ENCODE data around the gene GPR15.
A peak's percentile ranks its signal among the peaks of the same experiment; 100 is the strongest.

The GPR15 gene

DNA sequence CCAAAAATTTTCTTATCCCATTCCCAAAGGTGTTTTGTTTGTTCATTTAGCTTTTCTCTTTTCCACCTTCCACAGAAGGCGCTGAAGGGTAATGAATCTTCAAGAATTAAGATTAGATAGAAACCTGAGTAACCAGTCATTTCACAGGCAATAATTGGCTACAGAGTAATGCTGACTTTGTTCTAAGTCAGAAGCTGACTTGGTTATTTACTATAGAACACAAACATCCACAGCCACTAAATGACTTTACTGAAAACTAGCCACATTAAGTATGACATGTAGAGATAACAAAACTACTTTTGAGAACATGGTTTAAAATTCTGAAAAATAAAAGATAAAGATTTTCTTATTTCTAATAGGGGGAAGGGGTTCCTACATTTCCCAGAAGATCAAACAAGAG lies 16.8 kb upstream of the GPR15 start:
- TF ChIP-seq MYC (IDR thresholded peaks at IDR 0.05; ENCODE audit: low read depth, low read length) (no peak), POLR2A (IDR thresholded peaks at IDR 0.05; ENCODE audit: extremely low read depth, insufficient read length) (no peak)
- TF ChIP-seq, protein P1, sequence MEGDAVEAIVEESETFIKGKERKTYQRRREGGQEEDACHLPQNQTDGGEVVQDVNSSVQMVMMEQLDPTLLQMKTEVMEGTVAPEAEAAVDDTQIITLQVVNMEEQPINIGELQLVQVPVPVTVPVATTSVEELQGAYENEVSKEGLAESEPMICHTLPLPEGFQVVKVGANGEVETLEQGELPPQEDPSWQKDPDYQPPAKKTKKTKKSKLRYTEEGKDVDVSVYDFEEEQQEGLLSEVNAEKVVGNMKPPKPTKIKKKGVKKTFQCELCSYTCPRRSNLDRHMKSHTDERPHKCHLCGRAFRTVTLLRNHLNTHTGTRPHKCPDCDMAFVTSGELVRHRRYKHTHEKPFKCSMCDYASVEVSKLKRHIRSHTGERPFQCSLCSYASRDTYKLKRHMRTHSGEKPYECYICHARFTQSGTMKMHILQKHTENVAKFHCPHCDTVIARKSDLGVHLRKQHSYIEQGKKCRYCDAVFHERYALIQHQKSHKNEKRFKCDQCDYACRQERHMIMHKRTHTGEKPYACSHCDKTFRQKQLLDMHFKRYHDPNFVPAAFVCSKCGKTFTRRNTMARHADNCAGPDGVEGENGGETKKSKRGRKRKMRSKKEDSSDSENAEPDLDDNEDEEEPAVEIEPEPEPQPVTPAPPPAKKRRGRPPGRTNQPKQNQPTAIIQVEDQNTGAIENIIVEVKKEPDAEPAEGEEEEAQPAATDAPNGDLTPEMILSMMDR (IDR thresholded peaks at IDR 0.05; ENCODE audit: low read depth, low read length), result no peak
- TF ChIP-seq, protein P2, sequence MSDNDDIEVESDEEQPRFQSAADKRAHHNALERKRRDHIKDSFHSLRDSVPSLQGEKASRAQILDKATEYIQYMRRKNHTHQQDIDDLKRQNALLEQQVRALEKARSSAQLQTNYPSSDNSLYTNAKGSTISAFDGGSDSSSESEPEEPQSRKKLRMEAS (IDR thresholded peaks at IDR 0.05; ENCODE audit: low read depth, low read length), result no peak
- no peak for DNase-seq (ENCODE audit: low read depth)
- no peak overlapping the region for H3K4me3 ChIP-seq (ENCODE audit: low read depth, low read length)

DNA sequence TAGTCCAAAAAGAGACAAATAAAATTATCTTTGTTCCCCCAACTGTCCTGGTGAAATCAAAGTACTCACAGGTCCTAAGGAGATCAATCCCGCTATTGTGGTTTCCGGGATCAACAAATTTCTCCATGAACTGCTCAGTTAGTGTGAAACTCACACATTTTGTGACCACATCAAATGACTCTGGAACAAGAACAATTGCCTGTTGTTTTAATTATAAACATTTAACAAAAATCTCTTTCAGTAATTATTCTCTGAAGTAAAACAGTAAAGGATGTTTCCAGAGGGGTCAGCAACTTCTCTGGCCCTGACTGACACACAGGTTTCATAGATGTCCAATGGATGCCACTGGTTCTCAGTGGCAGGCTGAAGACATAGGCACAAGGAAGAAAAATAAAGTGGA lies 13.0 kb upstream of the GPR15 start:
- TF ChIP-seq POLR2A (IDR thresholded peaks at IDR 0.05; ENCODE audit: extremely low read depth, insufficient read length), result no peak
- TF ChIP-seq, protein P1 (IDR thresholded peaks at IDR 0.05; ENCODE audit: low read depth, low read length), result no peak
- TF ChIP-seq, protein P2 (IDR thresholded peaks at IDR 0.05; ENCODE audit: low read depth, low read length), result no peak
- TF ChIP-seq MYC (IDR thresholded peaks at IDR 0.05; ENCODE audit: low read depth, low read length), result no peak
- no peak overlapping the region for H3K4me3 ChIP-seq (ENCODE audit: low read depth, low read length)
- no peak for DNase-seq (ENCODE audit: low read depth)

DNA sequence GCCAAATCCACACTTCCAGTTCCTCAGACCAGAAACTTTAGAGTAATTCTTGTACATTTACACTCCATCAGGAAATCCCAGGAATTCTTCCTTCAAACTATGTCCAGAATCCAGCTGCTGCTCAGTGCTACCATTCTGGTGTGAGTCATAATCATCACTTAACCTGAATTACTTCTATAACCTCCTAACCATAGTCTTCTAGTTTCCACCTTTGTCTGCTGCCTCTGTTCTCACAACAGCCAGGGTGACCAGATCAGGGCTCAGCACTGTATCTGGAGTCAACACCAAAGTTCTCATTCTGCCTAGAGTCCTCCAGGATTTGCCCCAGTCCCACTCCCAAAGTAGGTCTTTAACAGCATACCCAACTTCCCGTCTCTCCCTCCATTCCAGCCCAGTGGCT lies 12.4 kb upstream of the GPR15 start:
- no peak overlapping the region for H3K4me3 ChIP-seq (ENCODE audit: low read depth, low read length)
- TF ChIP-seq POLR2A (IDR thresholded peaks at IDR 0.05; ENCODE audit: extremely low read depth, insufficient read length) (no peak), MYC (IDR thresholded peaks at IDR 0.05; ENCODE audit: low read depth, low read length) (no peak)
- TF ChIP-seq, protein P1 (IDR thresholded peaks at IDR 0.05; ENCODE audit: low read depth, low read length), result no peak
- DNase-seq (ENCODE audit: low read depth), result no peak

DNA sequence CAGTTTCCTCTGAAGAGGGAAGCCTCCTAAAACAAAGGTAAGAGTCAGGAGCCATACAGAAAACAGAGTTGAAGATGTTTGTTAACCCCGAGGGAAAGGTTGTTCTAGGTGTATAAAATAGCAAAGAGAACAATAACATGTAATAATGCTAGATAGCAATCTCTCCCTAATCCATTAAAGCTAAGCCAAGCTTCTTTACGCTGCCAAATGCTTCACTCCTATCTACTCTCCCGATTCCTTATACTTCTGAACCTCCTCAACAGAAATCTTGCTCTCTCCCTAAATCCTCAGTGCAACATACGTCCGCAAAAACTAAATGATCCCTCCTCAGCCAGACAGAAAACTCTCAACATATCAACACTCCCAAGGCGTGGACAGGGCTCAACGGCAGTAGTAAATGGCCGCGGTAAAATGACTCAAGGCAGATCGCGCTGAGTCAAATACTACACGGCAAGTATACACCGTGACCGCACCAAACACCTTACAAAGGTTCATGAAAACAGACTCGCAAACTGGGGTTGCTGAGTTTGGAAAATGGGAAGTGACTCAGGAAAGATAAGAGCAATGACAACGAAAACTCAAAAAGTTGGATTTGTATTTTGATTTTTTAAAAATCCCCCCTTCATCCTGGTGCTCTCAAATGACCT lies 9.8 kb upstream of the GPR15 start:
- no peak for TF ChIP-seq POLR2A (IDR thresholded peaks at IDR 0.05; ENCODE audit: extremely low read depth, insufficient read length)
- peak; percentile 13; the same call in 1 of the 2 replicates for TF ChIP-seq MYC (IDR thresholded peaks at IDR 0.05; ENCODE audit: low read depth, low read length)
- DNase-seq (ENCODE audit: low read depth), result peak; percentile 60
- peak overlapping the region; percentile 96 for H3K4me3 ChIP-seq (ENCODE audit: low read depth, low read length)

DNA sequence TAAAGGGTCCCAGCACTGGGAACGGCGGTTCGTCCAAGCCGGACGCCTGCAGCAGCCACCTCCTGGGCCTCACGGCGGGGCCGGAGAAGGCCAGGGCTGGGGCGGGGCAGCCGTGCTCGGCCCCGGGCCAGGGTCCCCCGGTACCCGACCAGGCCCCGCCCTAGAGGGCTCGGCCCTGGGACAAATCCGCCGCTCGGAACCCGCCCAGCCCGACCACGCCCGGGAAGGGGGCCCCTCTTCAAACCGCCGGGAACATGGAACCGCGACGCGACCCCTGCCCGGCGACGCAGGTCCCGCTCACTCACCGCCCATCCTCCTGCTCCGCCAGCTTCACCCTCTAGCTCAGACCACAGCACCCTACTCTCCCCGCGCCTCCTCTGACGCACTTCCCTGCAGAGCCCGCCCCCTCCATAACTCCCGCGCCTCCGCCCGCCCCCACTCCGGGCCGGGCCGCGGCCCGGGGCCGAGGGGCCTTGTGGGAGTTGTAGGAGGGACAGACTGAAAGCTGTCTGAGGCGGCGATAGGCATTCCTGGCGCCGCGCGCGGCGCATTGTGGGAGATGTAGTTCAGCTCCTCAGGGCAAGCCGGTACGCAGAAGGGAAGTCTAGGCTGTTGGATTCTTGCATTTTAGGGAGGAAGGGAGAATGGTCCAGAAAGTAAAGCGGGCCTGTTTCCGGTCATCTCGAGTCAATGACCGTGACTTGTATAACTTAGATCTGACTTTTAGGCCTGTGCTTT lies 9.1 kb upstream of the GPR15 start, which contains the start of gene CLDND1:
Gene CLDND1 (minus strand): TSS at position 359 of the 738 bp plus-strand sequence. CDS start 1,478 bp downstream, outside the sequence.
- DNase-seq (ENCODE audit: low read depth), result peak; percentile 96
- TF ChIP-seq, protein P1 (IDR thresholded peaks at IDR 0.05; ENCODE audit: low read depth, low read length), result no peak
- TF ChIP-seq POLR2A (IDR thresholded peaks at IDR 0.05; ENCODE audit: extremely low read depth, insufficient read length) (peak; percentile 65), MYC (IDR thresholded peaks at IDR 0.05; ENCODE audit: low read depth, low read length) (peak; percentile 72)
- TF ChIP-seq, protein P2 (IDR thresholded peaks at IDR 0.05; ENCODE audit: low read depth, low read length), result peak; percentile 44
- H3K4me3 ChIP-seq (ENCODE audit: low read depth, low read length), result peak within 1 kb of the TSS; percentile 96

DNA sequence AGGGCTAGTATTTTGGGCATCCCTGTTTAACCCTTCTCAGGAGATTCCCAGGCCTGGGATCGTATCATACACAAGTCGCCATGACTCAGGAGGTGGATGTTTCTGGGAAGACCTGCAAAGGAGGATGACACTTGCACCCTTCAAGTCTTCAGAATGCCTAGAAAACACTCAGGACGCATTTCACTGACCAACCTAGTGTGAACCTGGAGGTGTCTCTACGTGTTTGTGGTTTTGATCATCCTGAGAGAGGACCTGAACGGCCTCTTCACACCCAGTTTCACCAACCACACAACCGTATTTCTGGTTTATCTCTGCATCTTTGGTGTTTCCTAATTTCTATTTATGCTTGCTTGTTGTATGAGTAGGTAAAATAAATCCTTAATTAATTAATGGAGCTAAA lies 6.3 kb upstream of the GPR15 start:
- no peak overlapping the region for H3K4me3 ChIP-seq (ENCODE audit: low read depth, low read length)
- DNase-seq (ENCODE audit: low read depth), result no peak
- TF ChIP-seq, protein P1 (IDR thresholded peaks at IDR 0.05; ENCODE audit: low read depth, low read length), result no peak
- no peak for TF ChIP-seq POLR2A (IDR thresholded peaks at IDR 0.05; ENCODE audit: extremely low read depth, insufficient read length)
- TF ChIP-seq MYC (IDR thresholded peaks at IDR 0.05; ENCODE audit: low read depth, low read length), result no peak
- TF ChIP-seq, protein P2 (IDR thresholded peaks at IDR 0.05; ENCODE audit: low read depth, low read length), result no peak
